ENCODE results near the gene TXNDC17. TPM values are rescaled to one million over a fixed set of nuclear protein-coding genes. Genes with fewer than 3 reads are reported as not detected.

Gene TXNDC17
- total RNA-seq, 1 donor from 2014 or later: 53.2 TPM

DNA sequence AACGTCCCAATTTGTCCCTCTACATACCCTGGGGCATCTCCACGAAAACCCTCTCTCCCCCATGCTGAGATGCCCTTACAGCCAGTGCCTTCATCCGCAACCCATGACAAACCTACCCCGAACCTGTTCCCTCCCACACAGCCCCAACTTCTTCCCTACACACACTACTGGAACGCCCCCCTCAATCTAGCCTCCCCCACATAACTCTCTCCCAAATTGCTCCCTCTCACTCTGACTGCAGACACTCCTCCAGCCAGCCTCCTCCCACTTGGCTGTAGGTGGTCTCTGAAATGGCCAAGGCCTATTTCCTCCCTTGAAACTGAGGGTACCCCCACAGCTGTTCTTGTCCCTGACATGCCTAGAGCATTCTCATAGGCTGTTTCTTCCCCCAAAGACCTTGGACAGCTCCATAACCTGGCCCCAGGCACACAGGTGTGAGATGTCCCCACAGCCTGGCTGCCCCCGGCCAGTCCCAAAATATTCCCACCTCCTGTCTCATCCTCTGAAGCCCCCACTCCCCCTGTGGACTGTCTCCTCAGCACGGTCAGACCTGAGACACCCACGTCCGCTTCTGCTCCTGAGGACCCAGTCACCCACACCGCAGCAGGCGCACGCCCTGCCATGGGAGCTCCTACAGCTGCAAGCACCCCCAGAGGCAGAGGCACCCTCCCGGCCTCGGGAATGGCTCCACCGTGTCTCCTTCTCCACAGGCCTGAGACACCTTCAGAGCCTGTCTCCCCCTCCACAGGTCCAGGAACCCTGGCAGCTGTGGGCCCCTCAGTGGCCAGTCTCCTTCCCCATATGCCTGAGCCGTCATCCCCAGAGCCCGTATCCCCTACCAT, 4.0 kb upstream of the TXNDC17 start:
- TF ChIP-seq, protein P1, sequence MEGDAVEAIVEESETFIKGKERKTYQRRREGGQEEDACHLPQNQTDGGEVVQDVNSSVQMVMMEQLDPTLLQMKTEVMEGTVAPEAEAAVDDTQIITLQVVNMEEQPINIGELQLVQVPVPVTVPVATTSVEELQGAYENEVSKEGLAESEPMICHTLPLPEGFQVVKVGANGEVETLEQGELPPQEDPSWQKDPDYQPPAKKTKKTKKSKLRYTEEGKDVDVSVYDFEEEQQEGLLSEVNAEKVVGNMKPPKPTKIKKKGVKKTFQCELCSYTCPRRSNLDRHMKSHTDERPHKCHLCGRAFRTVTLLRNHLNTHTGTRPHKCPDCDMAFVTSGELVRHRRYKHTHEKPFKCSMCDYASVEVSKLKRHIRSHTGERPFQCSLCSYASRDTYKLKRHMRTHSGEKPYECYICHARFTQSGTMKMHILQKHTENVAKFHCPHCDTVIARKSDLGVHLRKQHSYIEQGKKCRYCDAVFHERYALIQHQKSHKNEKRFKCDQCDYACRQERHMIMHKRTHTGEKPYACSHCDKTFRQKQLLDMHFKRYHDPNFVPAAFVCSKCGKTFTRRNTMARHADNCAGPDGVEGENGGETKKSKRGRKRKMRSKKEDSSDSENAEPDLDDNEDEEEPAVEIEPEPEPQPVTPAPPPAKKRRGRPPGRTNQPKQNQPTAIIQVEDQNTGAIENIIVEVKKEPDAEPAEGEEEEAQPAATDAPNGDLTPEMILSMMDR (IDR thresholded peaks at IDR 0.05; ENCODE audit: borderline replicate concordance): no peak
- H3K4me1 ChIP-seq: peaks cover 48% of the 10 kb centered on the region
- H3K9me3 ChIP-seq (replicated peaks): no peaks in the 10 kb centered on the region
- no peak overlapping the region for H3K4me3 ChIP-seq
- no peaks in the 10 kb centered on the region for H3K27me3 ChIP-seq (ENCODE audit: low read depth)
- DNase-seq: no peak
- no peak overlapping the region for H3K27ac ChIP-seq (replicated peaks)
- peaks cover 23% of the 10 kb centered on the region for H3K36me3 ChIP-seq
- intact Hi-C loops (cut with micrococcal nuclease): no loop called here

DNA sequence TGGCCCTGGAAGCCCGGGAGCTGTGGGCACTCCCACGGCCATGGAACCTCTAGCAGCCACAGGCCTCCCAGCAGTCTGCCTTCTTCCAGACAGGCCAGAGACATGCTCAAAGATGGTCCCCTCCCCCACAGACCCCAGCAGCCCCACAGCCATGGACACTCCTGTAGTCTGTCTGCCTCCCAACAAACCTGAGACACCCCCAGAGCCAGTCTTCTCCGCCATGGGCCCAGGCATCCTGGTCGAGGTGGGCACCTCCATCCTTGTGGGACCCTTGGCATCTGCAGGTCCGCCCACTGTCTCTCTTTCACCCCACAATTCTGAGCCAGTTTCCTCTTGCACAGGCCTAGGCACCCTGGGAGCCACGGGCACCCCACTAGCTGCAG, 3.4 kb upstream of the TXNDC17 start:
- intact Hi-C loops (cut with micrococcal nuclease): no loop called here
- no peaks in the 10 kb centered on the region for H3K27me3 ChIP-seq (ENCODE audit: low read depth)
- no peak overlapping the region for H3K4me3 ChIP-seq
- no peak overlapping the region for H3K27ac ChIP-seq (replicated peaks)
- peaks cover 24% of the 10 kb centered on the region for H3K36me3 ChIP-seq
- DNase-seq: no peak
- TF ChIP-seq, protein P1 (IDR thresholded peaks at IDR 0.05; ENCODE audit: borderline replicate concordance): no peak
- no peaks in the 10 kb centered on the region for H3K9me3 ChIP-seq (replicated peaks)
- peaks cover 49% of the 10 kb centered on the region for H3K4me1 ChIP-seq

DNA sequence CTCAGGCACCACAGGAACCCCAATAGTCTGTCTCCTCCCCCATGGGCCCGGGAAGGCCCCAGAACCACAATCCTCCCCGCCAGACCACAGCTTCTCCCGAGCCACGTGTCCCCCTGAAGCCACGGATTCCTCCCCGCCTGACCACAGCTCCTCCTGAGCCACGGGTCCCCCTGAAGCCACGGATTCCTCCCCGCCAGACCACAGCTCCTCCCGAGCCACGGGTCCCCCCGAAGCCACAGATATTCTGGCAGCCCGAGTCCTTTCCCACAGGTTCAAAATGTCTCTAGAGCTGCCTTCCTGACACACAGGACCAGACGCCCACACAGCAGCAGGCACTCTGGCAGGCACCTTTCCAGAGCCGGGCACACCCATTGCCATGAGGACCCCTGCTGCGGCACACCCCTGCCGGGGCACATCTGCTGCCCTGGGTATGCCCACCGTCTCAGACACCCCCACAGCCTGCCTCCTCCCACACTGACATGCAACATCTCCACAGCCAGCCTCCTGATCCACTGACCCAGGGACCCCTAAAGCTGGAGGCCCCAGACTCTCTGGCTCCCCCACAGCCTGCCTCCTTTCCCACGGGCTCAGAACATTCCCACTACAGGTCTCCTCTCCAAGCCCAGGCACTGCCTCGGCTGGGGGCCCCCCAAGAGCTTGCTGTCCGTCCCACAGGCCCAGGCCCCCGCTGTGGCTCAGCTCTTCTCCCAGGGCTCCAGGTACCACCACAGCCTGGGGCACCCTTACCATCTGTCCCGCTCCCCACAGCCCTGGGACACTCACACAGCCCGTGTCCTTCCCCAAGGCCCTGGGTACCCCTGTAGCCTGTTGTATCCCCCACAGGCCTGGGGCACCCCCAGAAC, 2.6 kb upstream of the TXNDC17 start:
- Histone ChIP-seq H3K4me3 (peak overlapping the region; percentile 99), H3K27me3 (ENCODE audit: low read depth) (no peaks in the 10 kb centered on the region)

DNA sequence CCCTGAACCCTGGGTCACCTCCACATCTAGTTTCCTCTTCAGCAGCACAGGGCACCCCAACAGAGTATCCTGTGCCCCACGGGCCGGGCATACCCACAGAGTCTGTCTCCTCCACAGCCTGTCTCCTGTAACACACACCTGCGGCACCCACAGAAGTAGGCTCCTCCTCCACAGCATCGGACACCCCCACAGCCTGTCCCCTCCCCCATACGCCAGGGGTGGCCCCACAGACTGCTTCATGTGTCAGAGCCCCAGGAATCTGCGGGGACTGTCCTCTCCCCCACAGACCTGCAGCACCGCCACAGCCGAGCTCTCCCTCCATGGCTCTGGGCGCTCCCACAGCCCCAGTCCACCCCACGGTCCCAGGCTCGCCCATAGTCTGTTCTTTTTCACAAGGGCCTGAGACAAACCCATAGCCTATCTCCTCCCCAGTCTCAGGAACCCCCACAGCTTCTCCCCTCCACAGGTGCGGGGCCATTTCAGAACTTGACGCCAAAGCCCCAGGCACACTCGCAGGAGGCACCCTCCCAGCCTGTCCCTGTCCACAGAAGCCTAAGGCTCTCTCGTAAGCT, 1.8 kb upstream of the TXNDC17 start:
- DNase-seq: no peak
- Histone ChIP-seq H3K4me1 (peaks cover 43% of the 10 kb centered on the region), H3K36me3 (peaks cover 23% of the 10 kb centered on the region), H3K9me3 (replicated peaks) (no peaks in the 10 kb centered on the region), H3K27me3 (ENCODE audit: low read depth) (no peaks in the 10 kb centered on the region), H3K27ac (replicated peaks) (no peak overlapping the region), H3K4me3 (peak overlapping the region; percentile 99)
- intact Hi-C loops (cut with micrococcal nuclease): no loop called here
- TF ChIP-seq, protein P1 (IDR thresholded peaks at IDR 0.05; ENCODE audit: borderline replicate concordance): no peak

More for the DNA sequence above, 2.6 kb upstream of the TXNDC17 start:
- H3K4me1 ChIP-seq: peaks cover 43% of the 10 kb centered on the region
- intact Hi-C loops (cut with micrococcal nuclease): no loop called here
- H3K36me3 ChIP-seq: peaks cover 23% of the 10 kb centered on the region
- TF ChIP-seq, protein P1 (IDR thresholded peaks at IDR 0.05; ENCODE audit: borderline replicate concordance): no peak
- no peak for DNase-seq
- no peaks in the 10 kb centered on the region for H3K9me3 ChIP-seq (replicated peaks)
- H3K27ac ChIP-seq (replicated peaks): no peak overlapping the region
